Tibial artery (tissue), 4 donors: ENCODE results near the gene NRCAM.

Experiments
- DNase-seq, 2 donors: peaks; one replicate each; pipeline ENCODE4 v3.0.0-alpha.2; 2019
- H3K27ac ChIP-seq, 2 donors: fragments of 200-600 bp; sonication (generic) in 1 of 2; 1 replicate in 1 of 2; 2 replicates in 1 of 2; pipeline ENCODE4 v1.5.1; 2018 to 2019; ENCODE audit warnings: mild to moderate bottlenecking in 1 of 2
- H3K27me3 ChIP-seq, 2 donors: fragments of 200-600 bp; sonication (generic) in 1 of 2; one replicate each; pipeline versions ENCODE4 v1.5.1 to v1.6.0; 2016 to 2019
- H3K36me3 ChIP-seq, 3 donors: fragments of 200-600 bp; sonication (generic) in 2 of 3; one replicate each; pipeline ENCODE4 v1.5.1; 2016 to 2019; ENCODE audit warnings: mild to moderate bottlenecking in 2 of 3
- H3K4me1 ChIP-seq, 4 donors: fragments of 200-600 bp; sonication (generic) in 2 of 4; 1 replicate in 3 of 4; 2 replicates in 1 of 4; pipeline ENCODE4 v1.5.1; 2016 to 2019
- H3K4me3 ChIP-seq, 2 donors: fragments of 200-600 bp; sonication (generic) in 1 of 2; 1 replicate in 1 of 2; 2 replicates in 1 of 2; pipeline ENCODE4 v1.5.1; 2018 to 2019; ENCODE audit warnings: mild to moderate bottlenecking in 2 of 2
- H3K9me3 ChIP-seq, 3 donors: fragments of 200-600 bp; sonication (generic) in 1 of 3; one replicate each; pipeline ENCODE4 v1.5.1; 2016 to 2019
- intact Hi-C: fragments of 100-400 bp; cut with DNase I; formaldehyde crosslinking; loops from one replicate; pipeline ENCODE4 v1.15.0; 2023; ENCODE audit warnings: low total_unique reads
- TF ChIP-seq, protein P1 (sequence below), 2 experiments: fragments of 200-600 bp in 1 of 2; fragments of 450-650 bp in 1 of 2; IDR thresholded peaks; one replicate each; pipeline ENCODE4 v1.5.1; 2017 to 2019; ENCODE audit warnings: antibody characterized with exemption in 2 of 2, mild to moderate bottlenecking in 1 of 2, moderate library complexity in 1 of 2

Gene NRCAM

DNA sequence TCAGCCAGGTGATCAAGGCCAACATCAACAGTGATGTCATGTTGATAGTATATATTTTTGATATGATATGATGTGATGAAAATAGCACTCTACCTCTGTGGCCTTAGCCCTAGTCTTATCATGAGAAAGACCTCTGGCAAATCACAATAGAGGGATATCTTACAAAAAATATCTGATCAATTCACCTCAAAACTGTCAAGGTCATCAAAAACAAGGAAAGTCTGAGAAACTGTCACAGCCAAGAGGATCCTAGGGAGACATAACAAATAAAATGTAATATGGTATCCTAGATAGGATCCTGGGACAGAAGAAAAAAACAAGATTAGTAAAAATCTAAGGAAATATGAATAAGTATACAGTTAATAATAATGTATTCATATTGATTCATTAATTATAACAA lies 92.6 kb downstream of the NRCAM start:
- DNase-seq: no peak
- no peaks in the 10 kb centered on the region for H3K4me1 ChIP-seq
- peaks cover 0 to 5% (median 0%) of the 10 kb centered on the region in 3 donors for H3K9me3 ChIP-seq
- H3K36me3 ChIP-seq: no peaks in the 10 kb centered on the region
- H3K27me3 ChIP-seq: no peaks in the 10 kb centered on the region
- H3K4me3 ChIP-seq: no peak overlapping the region
- no peak overlapping the region for H3K27ac ChIP-seq
- intact Hi-C loops: no loop called here
- TF ChIP-seq, protein P1, sequence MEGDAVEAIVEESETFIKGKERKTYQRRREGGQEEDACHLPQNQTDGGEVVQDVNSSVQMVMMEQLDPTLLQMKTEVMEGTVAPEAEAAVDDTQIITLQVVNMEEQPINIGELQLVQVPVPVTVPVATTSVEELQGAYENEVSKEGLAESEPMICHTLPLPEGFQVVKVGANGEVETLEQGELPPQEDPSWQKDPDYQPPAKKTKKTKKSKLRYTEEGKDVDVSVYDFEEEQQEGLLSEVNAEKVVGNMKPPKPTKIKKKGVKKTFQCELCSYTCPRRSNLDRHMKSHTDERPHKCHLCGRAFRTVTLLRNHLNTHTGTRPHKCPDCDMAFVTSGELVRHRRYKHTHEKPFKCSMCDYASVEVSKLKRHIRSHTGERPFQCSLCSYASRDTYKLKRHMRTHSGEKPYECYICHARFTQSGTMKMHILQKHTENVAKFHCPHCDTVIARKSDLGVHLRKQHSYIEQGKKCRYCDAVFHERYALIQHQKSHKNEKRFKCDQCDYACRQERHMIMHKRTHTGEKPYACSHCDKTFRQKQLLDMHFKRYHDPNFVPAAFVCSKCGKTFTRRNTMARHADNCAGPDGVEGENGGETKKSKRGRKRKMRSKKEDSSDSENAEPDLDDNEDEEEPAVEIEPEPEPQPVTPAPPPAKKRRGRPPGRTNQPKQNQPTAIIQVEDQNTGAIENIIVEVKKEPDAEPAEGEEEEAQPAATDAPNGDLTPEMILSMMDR (IDR thresholded peaks at IDR 0.05): no peak

GRCh38 chr7:108360058-108360800 lies 96.0 kb downstream of the NRCAM start:
- Histone ChIP-seq H3K4me3 (no peak overlapping the region), H3K36me3 (no peaks in the 10 kb centered on the region), H3K27ac (no peak overlapping the region), H3K4me1 (no peaks in the 10 kb centered on the region), H3K9me3 (peaks cover 0 to 5% (median 0%) of the 10 kb centered on the region in 3 donors), H3K27me3 (no peaks in the 10 kb centered on the region)
- no peak for DNase-seq
- intact Hi-C loops: no loop called here
- TF ChIP-seq, protein P1 (IDR thresholded peaks at IDR 0.05): no peak

DNA sequence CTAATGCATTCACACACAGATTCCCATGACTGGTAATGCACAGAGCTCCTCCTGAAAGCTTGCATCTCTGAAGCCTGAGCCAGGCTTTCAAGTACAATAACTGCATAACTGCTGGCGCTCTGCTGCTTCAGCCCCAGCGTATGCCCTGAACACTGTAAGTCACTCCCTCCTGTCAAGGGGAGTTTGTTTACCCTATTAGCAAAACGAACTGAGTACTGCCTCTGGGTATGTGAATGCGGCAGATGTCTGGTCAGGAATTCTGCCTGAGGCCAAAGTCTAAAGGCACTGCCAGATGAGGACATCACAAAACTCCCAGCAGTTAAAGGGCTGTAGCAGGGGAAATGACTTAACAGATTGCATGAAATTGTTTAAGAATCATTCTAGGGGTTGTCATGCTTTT lies 97.7 kb downstream of the NRCAM start:
- TF ChIP-seq, protein P1 (IDR thresholded peaks at IDR 0.05): no peak
- no peaks in the 10 kb centered on the region for H3K4me1 ChIP-seq
- H3K27me3 ChIP-seq: no peaks in the 10 kb centered on the region
- no peak overlapping the region for H3K27ac ChIP-seq
- intact Hi-C loops: no loop called here
- no peak overlapping the region for H3K4me3 ChIP-seq
- peaks cover 0 to 5% (median 0%) of the 10 kb centered on the region in 3 donors for H3K9me3 ChIP-seq
- DNase-seq: no peak
- no peaks in the 10 kb centered on the region for H3K36me3 ChIP-seq

- H3K27ac ChIP-seq: no peak overlapping the region
- DNase-seq: no peak
- no peaks in the 10 kb centered on the region for H3K27me3 ChIP-seq
- no peaks in the 10 kb centered on the region for H3K9me3 ChIP-seq
- no peak overlapping the region for H3K4me3 ChIP-seq
- TF ChIP-seq, protein P1 (IDR thresholded peaks at IDR 0.05): no peak
- H3K36me3 ChIP-seq: no peaks in the 10 kb centered on the region
- intact Hi-C loops: no loop called here
- H3K4me1 ChIP-seq: no peaks in the 10 kb centered on the region
Measured at GRCh38 chr7:108351729-108352131, 104.5 kb downstream of the NRCAM start.

GRCh38 chr7:108348913-108349312 lies 107.3 kb downstream of the NRCAM start:
- Histone ChIP-seq H3K4me1 (no peaks in the 10 kb centered on the region), H3K27ac (no peak overlapping the region), H3K36me3 (no peaks in the 10 kb centered on the region), H3K9me3 (no peaks in the 10 kb centered on the region), H3K4me3 (no peak overlapping the region), H3K27me3 (no peaks in the 10 kb centered on the region)
- DNase-seq: no peak
- TF ChIP-seq, protein P1 (IDR thresholded peaks at IDR 0.05): no peak
- intact Hi-C loops: no loop called here
